Measurements from ENCODE around the gene KRT40.

Gene KRT40

DNA sequence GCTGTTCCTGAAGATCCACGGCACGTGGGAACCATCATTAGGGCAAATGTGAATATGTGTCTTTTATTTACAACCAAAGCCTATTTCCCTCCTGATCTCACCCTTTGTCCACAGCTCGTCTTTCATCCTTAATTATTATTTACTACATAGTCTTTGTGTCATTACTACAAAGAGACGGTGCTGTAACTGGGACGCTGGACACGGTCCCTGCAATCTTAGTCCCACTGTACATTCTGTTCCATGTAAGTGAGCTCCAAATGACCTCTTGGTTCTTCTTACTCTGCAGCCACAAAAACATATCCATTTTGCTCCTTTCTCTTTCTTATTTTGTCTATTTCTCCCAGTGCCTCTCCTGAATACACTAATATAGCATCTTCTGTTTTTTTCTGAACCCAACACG is 34.0 kb downstream of the KRT40 start:
- Histone ChIP-seq H3K9ac (ENCODE audit: low read length) (no peak overlapping the region), H3K4me1 (ENCODE audit: control insufficient read depth, insufficient read depth, low read length) (peaks cover 33% of the 10 kb centered on the region), H3K27me3 (replicated peaks; ENCODE audit: control insufficient read depth, insufficient read depth, low read length) (no peaks in the 10 kb centered on the region), H3K9me3 (ENCODE audit: control insufficient read depth, low read length) (no peaks in the 10 kb centered on the region), H3K36me3 (ENCODE audit: control insufficient read depth, insufficient read depth, low read length, severe bottlenecking) (no peaks in the 10 kb centered on the region), H3K4me3 (ENCODE audit: low read length) (no peak overlapping the region)
- DNase-seq (ENCODE audit: low read depth), result no peak

DNA sequence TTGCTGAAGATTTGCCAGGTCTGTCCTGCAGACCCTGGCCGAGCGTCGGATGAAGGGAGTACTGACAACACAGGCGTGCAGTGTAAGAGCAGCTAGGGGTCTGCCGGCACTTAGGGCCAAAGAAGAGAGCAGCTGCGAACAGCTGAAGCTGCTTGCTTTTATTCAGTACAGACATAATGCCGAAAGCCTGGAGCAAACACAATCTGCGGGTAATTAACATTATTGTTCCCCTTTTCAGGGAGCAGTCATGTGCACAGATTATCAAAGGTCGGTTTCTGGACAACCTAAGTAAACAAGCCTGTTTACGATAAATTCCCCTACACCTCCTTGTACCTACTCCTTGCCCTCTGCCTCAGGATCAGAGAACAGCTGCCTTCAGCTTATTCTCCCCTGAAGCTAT is 34.7 kb downstream of the KRT40 start:
- H3K4me3 ChIP-seq (ENCODE audit: low read length), result no peak overlapping the region
- no peak for DNase-seq (ENCODE audit: low read depth)
- H3K4me1 ChIP-seq (ENCODE audit: control insufficient read depth, insufficient read depth, low read length), result peaks cover 32% of the 10 kb centered on the region
- H3K36me3 ChIP-seq (ENCODE audit: control insufficient read depth, insufficient read depth, low read length, severe bottlenecking), result no peaks in the 10 kb centered on the region
- no peaks in the 10 kb centered on the region for H3K9me3 ChIP-seq (ENCODE audit: control insufficient read depth, low read length)
- no peaks in the 10 kb centered on the region for H3K27me3 ChIP-seq (replicated peaks; ENCODE audit: control insufficient read depth, insufficient read depth, low read length)
- no peak overlapping the region for H3K9ac ChIP-seq (ENCODE audit: low read length)

GRCh38 chr17:40947929-40948328 is 36.2 kb downstream of the KRT40 start:
- no peak overlapping the region for H3K4me3 ChIP-seq (ENCODE audit: low read length)
- H3K36me3 ChIP-seq (ENCODE audit: control insufficient read depth, insufficient read depth, low read length, severe bottlenecking), result no peaks in the 10 kb centered on the region
- H3K9ac ChIP-seq (ENCODE audit: low read length), result no peak overlapping the region
- H3K9me3 ChIP-seq (ENCODE audit: control insufficient read depth, low read length), result no peaks in the 10 kb centered on the region
- H3K27me3 ChIP-seq (replicated peaks; ENCODE audit: control insufficient read depth, insufficient read depth, low read length), result no peaks in the 10 kb centered on the region
- peaks cover 18% of the 10 kb centered on the region for H3K4me1 ChIP-seq (ENCODE audit: control insufficient read depth, insufficient read depth, low read length)
- no peak for DNase-seq (ENCODE audit: low read depth)

DNA sequence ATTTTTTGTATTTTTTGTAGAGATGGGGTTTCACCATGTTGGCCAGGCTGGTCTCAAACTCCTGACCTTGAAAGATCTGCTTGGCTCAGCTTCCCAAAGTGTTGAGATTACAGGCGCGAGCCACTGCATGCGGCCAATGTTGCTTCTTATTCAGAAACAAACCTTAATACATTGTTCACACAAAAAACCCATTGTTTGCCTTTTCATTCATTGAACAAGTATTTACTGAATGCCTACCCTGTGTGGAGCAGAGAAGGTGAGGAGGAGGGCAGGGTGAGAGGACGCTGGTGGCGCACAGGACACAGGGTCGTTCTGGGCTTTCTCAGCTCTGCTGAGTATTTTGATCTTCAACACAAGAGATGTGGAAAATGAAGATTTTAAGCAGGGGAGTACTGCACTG is 38.7 kb downstream of the KRT40 start:
- H3K36me3 ChIP-seq (ENCODE audit: control insufficient read depth, insufficient read depth, low read length, severe bottlenecking), result no peaks in the 10 kb centered on the region
- no peaks in the 10 kb centered on the region for H3K9me3 ChIP-seq (ENCODE audit: control insufficient read depth, low read length)
- H3K27me3 ChIP-seq (replicated peaks; ENCODE audit: control insufficient read depth, insufficient read depth, low read length), result no peaks in the 10 kb centered on the region
- no peak overlapping the region for H3K4me3 ChIP-seq (ENCODE audit: low read length)
- no peak for DNase-seq (ENCODE audit: low read depth)
- peaks cover 5% of the 10 kb centered on the region for H3K4me1 ChIP-seq (ENCODE audit: control insufficient read depth, insufficient read depth, low read length)
- no peak overlapping the region for H3K9ac ChIP-seq (ENCODE audit: low read length)

DNA sequence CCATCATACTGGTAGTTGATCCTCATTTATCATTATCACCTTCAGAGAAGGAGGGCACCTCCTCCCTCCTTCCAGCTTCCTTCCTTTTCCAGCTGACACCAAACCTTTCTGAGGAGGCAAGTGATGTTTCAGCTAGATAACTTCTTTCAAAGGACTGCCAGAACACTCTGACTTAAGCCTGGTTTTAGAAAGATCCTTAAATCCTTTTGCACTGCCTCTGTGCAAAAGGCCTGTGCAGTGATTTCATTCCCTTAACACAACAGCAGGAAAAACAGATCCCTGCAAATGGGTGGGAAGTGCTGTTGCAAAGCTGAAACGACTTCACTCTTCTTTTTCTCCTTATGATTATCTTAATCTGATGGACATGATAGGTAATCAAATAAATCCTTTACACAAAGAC is 39.6 kb downstream of the KRT40 start:
- no peaks in the 10 kb centered on the region for H3K36me3 ChIP-seq (ENCODE audit: control insufficient read depth, insufficient read depth, low read length, severe bottlenecking)
- DNase-seq (ENCODE audit: low read depth), result no peak
- H3K4me1 ChIP-seq (ENCODE audit: control insufficient read depth, insufficient read depth, low read length), result no peaks in the 10 kb centered on the region
- H3K27me3 ChIP-seq (replicated peaks; ENCODE audit: control insufficient read depth, insufficient read depth, low read length), result no peaks in the 10 kb centered on the region
- no peaks in the 10 kb centered on the region for H3K9me3 ChIP-seq (ENCODE audit: control insufficient read depth, low read length)
- no peak overlapping the region for H3K9ac ChIP-seq (ENCODE audit: low read length)
- no peak overlapping the region for H3K4me3 ChIP-seq (ENCODE audit: low read length)

DNA sequence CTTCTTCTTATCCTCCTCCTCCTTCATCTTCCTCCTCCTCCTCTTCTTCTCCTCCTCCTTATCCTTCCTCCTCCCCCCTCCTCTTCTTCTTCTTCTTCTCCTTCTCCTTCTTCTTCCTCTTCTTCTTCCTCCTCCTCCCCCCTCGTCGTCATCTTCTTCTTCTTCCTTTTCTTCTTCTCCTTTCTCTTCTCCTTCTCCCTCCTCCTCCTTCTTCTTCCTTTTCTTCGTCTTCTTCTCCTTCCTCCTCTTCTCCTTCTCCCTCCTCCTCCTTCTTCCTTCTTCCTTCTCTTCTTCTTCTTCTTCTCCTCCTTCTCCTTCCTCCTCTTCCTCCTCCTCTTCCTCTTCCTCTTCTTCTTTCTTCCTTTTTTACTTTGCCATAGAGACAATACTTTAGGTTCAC is 41.6 kb downstream of the KRT40 start:
- Histone ChIP-seq H3K4me1 (ENCODE audit: control insufficient read depth, insufficient read depth, low read length) (peaks cover 6% of the 10 kb centered on the region), H3K9ac (ENCODE audit: low read length) (no peak overlapping the region), H3K4me3 (ENCODE audit: low read length) (no peak overlapping the region), H3K9me3 (ENCODE audit: control insufficient read depth, low read length) (no peaks in the 10 kb centered on the region), H3K27me3 (replicated peaks; ENCODE audit: control insufficient read depth, insufficient read depth, low read length) (no peaks in the 10 kb centered on the region), H3K36me3 (ENCODE audit: control insufficient read depth, insufficient read depth, low read length, severe bottlenecking) (no peaks in the 10 kb centered on the region)
- DNase-seq (ENCODE audit: low read depth), result no peak

DNA sequence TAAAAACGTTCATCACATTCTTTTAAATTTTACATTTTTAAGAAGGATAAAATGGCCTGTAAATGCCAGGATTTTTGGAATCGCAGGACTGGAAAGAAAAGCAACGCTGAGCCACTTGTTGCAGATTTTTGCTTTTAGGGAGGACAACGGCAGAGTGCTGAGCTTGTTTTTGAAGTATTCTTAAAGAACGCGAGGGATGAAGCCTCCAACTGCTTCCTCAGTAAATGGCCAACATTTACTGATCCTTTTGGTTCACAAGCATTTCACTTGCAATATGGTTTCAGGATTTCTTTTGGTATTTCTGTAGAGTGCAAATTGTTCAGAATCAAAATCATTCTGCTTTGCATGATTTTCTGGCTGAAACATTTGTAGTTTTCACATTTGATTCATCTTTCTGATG is 43.9 kb downstream of the KRT40 start:
- no peak overlapping the region for H3K4me3 ChIP-seq (ENCODE audit: low read length)
- peaks cover 6% of the 10 kb centered on the region for H3K4me1 ChIP-seq (ENCODE audit: control insufficient read depth, insufficient read depth, low read length)
- no peak overlapping the region for H3K9ac ChIP-seq (ENCODE audit: low read length)
- H3K9me3 ChIP-seq (ENCODE audit: control insufficient read depth, low read length), result no peaks in the 10 kb centered on the region
- DNase-seq (ENCODE audit: low read depth), result no peak
- H3K36me3 ChIP-seq (ENCODE audit: control insufficient read depth, insufficient read depth, low read length, severe bottlenecking), result no peaks in the 10 kb centered on the region
- no peaks in the 10 kb centered on the region for H3K27me3 ChIP-seq (replicated peaks; ENCODE audit: control insufficient read depth, insufficient read depth, low read length)

DNA sequence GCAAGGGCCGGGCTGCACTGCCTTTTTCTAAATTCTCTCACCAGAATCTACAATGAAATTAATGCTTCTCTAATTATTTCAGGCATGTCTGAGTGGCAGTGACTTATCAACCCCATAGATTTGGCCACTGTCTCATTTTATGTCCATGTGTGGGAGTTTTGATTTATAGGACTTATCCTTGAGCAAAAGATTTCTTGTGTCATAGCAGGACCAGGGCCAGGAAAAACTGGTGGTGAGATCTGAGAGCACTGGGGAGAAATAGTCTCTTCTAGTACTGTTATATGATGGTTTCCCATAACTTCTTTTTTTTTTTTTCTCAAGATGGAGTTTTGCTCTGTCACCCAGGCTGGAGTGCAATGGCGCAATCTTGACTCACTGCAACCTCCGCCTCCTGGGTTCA is 45.1 kb downstream of the KRT40 start:
- peaks cover 6% of the 10 kb centered on the region for H3K4me1 ChIP-seq (ENCODE audit: control insufficient read depth, insufficient read depth, low read length)
- H3K4me3 ChIP-seq (ENCODE audit: low read length), result no peak overlapping the region
- no peaks in the 10 kb centered on the region for H3K27me3 ChIP-seq (replicated peaks; ENCODE audit: control insufficient read depth, insufficient read depth, low read length)
- H3K36me3 ChIP-seq (ENCODE audit: control insufficient read depth, insufficient read depth, low read length, severe bottlenecking), result no peaks in the 10 kb centered on the region
- DNase-seq (ENCODE audit: low read depth), result no peak
- H3K9ac ChIP-seq (ENCODE audit: low read length), result no peak overlapping the region
- H3K9me3 ChIP-seq (ENCODE audit: control insufficient read depth, low read length), result no peaks in the 10 kb centered on the region

DNA sequence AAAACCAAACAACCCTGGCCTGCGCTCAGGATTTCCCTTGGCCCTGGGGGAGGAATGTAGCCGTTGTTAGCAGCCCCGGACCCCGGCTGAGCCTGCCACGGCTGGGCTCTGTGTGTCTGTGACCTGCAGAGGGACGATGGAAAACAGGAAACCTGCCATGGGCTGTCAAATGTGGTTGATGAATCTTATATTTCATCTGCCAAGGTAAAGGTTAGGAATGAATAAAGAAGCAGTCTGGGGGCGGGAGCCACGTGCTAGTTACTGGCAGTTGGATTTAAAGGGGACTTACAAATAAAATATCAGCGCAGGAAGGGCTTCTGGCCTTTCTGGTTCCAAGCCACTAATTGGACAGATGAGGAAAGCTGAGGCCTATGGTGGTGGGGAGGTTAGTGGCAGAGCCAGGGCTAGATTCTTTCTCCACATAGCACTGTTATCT is 46.7 kb downstream of the KRT40 start, which contains the start of gene KRT23:
Gene KRT23 (minus strand): TSS at position 263 of the 436 bp plus-strand sequence. CDS start 1,043 bp downstream, outside the sequence.
- Histone ChIP-seq H3K4me3 (ENCODE audit: low read length) (no peak within 1 kb of the TSS), H3K9ac (ENCODE audit: low read length) (no peak within 1 kb of the TSS), H3K36me3 (ENCODE audit: control insufficient read depth, insufficient read depth, low read length, severe bottlenecking) (no peaks in the 10 kb centered on the region), H3K9me3 (ENCODE audit: control insufficient read depth, low read length) (no peaks in the 10 kb centered on the region), H3K27me3 (replicated peaks; ENCODE audit: control insufficient read depth, insufficient read depth, low read length) (no peaks in the 10 kb centered on the region), H3K4me1 (ENCODE audit: control insufficient read depth, insufficient read depth, low read length) (peaks cover 9% of the 10 kb centered on the region)
- DNase-seq (ENCODE audit: low read depth), result no peak

GRCh38 chr17:40936976-40937375 is 47.1 kb downstream of the KRT40 start:
- Histone ChIP-seq H3K9ac (ENCODE audit: low read length) (no peak overlapping the region), H3K9me3 (ENCODE audit: control insufficient read depth, low read length) (no peaks in the 10 kb centered on the region), H3K27me3 (replicated peaks; ENCODE audit: control insufficient read depth, insufficient read depth, low read length) (no peaks in the 10 kb centered on the region), H3K36me3 (ENCODE audit: control insufficient read depth, insufficient read depth, low read length, severe bottlenecking) (no peaks in the 10 kb centered on the region), H3K4me3 (ENCODE audit: low read length) (no peak overlapping the region), H3K4me1 (ENCODE audit: control insufficient read depth, insufficient read depth, low read length) (peaks cover 9% of the 10 kb centered on the region)
- DNase-seq (ENCODE audit: low read depth), result no peak

DNA sequence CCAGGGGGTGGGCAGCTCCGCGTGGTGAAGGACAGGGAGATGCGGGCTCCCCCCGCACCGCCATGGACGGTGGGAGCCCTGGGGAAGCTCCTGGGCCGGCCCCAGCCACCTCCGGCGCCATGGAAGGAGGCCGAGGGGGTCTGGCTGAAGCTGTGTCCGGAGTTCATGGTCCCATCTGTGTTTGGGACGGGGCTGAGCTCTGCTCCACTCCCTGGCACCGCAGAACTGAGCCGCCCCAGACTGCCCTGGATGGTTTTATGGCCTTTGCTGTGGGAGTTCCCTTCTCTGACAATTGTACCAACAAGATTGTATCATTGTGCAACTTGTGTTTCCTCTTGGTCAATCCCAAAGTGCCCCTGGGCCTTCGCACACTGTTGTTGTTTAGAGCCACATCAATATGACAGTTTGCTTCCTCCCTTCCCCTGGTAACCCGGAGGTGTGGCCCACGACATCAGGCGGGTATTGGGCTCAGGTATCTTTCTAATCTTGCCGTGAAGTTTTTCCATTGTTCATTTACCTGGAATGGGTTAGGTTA is 47.6 kb downstream of the KRT40 start:
- H3K4me3 ChIP-seq (ENCODE audit: low read length), result no peak overlapping the region
- peaks cover 9% of the 10 kb centered on the region for H3K4me1 ChIP-seq (ENCODE audit: control insufficient read depth, insufficient read depth, low read length)
- H3K27me3 ChIP-seq (replicated peaks; ENCODE audit: control insufficient read depth, insufficient read depth, low read length), result no peaks in the 10 kb centered on the region
- H3K9ac ChIP-seq (ENCODE audit: low read length), result no peak overlapping the region
- H3K36me3 ChIP-seq (ENCODE audit: control insufficient read depth, insufficient read depth, low read length, severe bottlenecking), result no peaks in the 10 kb centered on the region
- DNase-seq (ENCODE audit: low read depth), result no peak
- no peaks in the 10 kb centered on the region for H3K9me3 ChIP-seq (ENCODE audit: control insufficient read depth, low read length)

GRCh38 chr17:40935624-40936023 is 48.5 kb downstream of the KRT40 start:
- Histone ChIP-seq H3K36me3 (ENCODE audit: control insufficient read depth, insufficient read depth, low read length, severe bottlenecking) (no peaks in the 10 kb centered on the region), H3K9ac (ENCODE audit: low read length) (no peak overlapping the region), H3K27me3 (replicated peaks; ENCODE audit: control insufficient read depth, insufficient read depth, low read length) (no peaks in the 10 kb centered on the region), H3K4me1 (ENCODE audit: control insufficient read depth, insufficient read depth, low read length) (peaks cover 9% of the 10 kb centered on the region), H3K4me3 (ENCODE audit: low read length) (no peak overlapping the region), H3K9me3 (ENCODE audit: control insufficient read depth, low read length) (no peaks in the 10 kb centered on the region)
- DNase-seq (ENCODE audit: low read depth), result no peak
